ENCODE data around the gene CDC73. TPM values are rescaled to one million over a fixed set of nuclear protein-coding genes. Genes with fewer than 3 reads are reported as not detected.

Gene CDC73
- total and polyA plus RNA-seq, 2 donors (not counting 1 experiment from before 2014, with no cell fraction given) = 18.7 to 69.8 TPM

GRCh38 chr1:193184776-193185175 is 62.9 kb downstream of the CDC73 start:
- H3K9ac ChIP-seq (ENCODE audit: insufficient read depth, low read length) = no peak overlapping the region

DNA sequence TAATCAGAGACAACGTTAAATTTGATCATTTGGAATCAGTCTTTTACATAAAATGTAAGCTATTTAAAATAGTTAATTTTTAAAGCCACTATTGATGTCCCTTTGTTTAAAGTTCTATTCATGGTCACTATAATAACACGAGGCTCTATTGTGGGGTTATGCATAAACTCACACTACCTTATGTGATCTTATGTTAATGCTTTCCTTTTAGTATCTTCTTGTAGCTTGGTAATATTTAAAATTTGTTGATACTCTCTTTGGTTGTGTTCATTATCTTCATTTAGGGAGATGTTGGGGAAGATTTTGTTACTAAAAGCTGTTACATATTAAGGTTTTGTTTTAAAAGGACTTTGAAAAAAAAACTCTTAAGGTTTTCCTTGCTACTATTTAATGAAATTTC is 63.4 kb downstream of the CDC73 start:
- Histone ChIP-seq H2AFZ (ENCODE audit: low read length) (no peak overlapping the region), H3K27me3 (ENCODE audit: control insufficient read depth, insufficient read depth, low read length) (no peaks in the 10 kb centered on the region), H3K9ac (ENCODE audit: insufficient read depth, low read length) (no peak overlapping the region), H3K79me2 (ENCODE audit: control insufficient read depth, insufficient read depth, low read length) (peaks cover 64% of the 10 kb centered on the region), H3K36me3 (ENCODE audit: control insufficient read depth, insufficient read depth, low read length) (peaks cover 1% of the 10 kb centered on the region), H3K4me1 (ENCODE audit: control insufficient read depth, extremely low read depth, insufficient read depth, low read length) (peaks cover 2% of the 10 kb centered on the region), H3K27ac (ENCODE audit: insufficient read depth, low read length) (no peak overlapping the region), H3K9me3 (ENCODE audit: control insufficient read depth, insufficient read depth, low read depth, low read length) (no peaks in the 10 kb centered on the region), H3K4me3 (replicated peaks in 1 of 4; ENCODE audit: control extremely low read depth in 1 of 4, insufficient read depth in 1 of 4, low read depth in 3 of 4, low read length in 4 of 4) (peak overlapping the region; percentile 35 to 65 (median 54)), H3K4me2 (ENCODE audit: extremely low read depth, insufficient read depth, low read length) (peak overlapping the region; percentile 98), H4K20me1 (ENCODE audit: control insufficient read depth, extremely low read depth, insufficient read depth, low read length) (no peaks in the 10 kb centered on the region)
- TF ChIP-seq, protein P1, sequence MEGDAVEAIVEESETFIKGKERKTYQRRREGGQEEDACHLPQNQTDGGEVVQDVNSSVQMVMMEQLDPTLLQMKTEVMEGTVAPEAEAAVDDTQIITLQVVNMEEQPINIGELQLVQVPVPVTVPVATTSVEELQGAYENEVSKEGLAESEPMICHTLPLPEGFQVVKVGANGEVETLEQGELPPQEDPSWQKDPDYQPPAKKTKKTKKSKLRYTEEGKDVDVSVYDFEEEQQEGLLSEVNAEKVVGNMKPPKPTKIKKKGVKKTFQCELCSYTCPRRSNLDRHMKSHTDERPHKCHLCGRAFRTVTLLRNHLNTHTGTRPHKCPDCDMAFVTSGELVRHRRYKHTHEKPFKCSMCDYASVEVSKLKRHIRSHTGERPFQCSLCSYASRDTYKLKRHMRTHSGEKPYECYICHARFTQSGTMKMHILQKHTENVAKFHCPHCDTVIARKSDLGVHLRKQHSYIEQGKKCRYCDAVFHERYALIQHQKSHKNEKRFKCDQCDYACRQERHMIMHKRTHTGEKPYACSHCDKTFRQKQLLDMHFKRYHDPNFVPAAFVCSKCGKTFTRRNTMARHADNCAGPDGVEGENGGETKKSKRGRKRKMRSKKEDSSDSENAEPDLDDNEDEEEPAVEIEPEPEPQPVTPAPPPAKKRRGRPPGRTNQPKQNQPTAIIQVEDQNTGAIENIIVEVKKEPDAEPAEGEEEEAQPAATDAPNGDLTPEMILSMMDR (conservative IDR thresholded peaks at IDR 0.05 in 1 of 2, IDR thresholded peaks at IDR 0.05 in 1 of 2; ENCODE audit: low read depth in 1 of 2, low read length in 2 of 2) = no peak
- TF ChIP-seq EZH2 (IDR thresholded peaks at IDR 0.05; ENCODE audit: low read length, missing control alignments) = no peak
- no peak for DNase-seq (ENCODE audit: low read depth in 2 of 2)

More at GRCh38 chr1:193184776-193185175, 62.9 kb downstream of the CDC73 start:
- no peak overlapping the region for H2AFZ ChIP-seq (ENCODE audit: low read length)
- peaks cover 2% of the 10 kb centered on the region for H3K36me3 ChIP-seq (ENCODE audit: control insufficient read depth, insufficient read depth, low read length)
- H3K4me3 ChIP-seq (replicated peaks in 1 of 4; ENCODE audit: control extremely low read depth in 1 of 4, insufficient read depth in 1 of 4, low read depth in 3 of 4, low read length in 4 of 4) = peak overlapping the region; percentile 29 to 65 (median 44)
- H3K79me2 ChIP-seq (ENCODE audit: control insufficient read depth, insufficient read depth, low read length) = peaks cover 63% of the 10 kb centered on the region
- H3K27me3 ChIP-seq (ENCODE audit: control insufficient read depth, insufficient read depth, low read length) = no peaks in the 10 kb centered on the region
- TF ChIP-seq, protein P1 (conservative IDR thresholded peaks at IDR 0.05 in 1 of 2, IDR thresholded peaks at IDR 0.05 in 1 of 2; ENCODE audit: low read depth in 1 of 2, low read length in 2 of 2) = no peak
- TF ChIP-seq EZH2 (IDR thresholded peaks at IDR 0.05; ENCODE audit: low read length, missing control alignments) = no peak
- H4K20me1 ChIP-seq (ENCODE audit: control insufficient read depth, extremely low read depth, insufficient read depth, low read length) = no peaks in the 10 kb centered on the region
- no peak for DNase-seq (ENCODE audit: low read depth in 2 of 2)
- peak overlapping the region; percentile 66 for H3K4me2 ChIP-seq (ENCODE audit: extremely low read depth, insufficient read depth, low read length)
- H3K4me1 ChIP-seq (ENCODE audit: control insufficient read depth, extremely low read depth, insufficient read depth, low read length) = peaks cover 2% of the 10 kb centered on the region
- H3K27ac ChIP-seq (ENCODE audit: insufficient read depth, low read length) = no peak overlapping the region
- H3K9me3 ChIP-seq (ENCODE audit: control insufficient read depth, insufficient read depth, low read depth, low read length) = no peaks in the 10 kb centered on the region

- peak within 1 kb of the TSS; percentile 66 for H3K27ac ChIP-seq (ENCODE audit: insufficient read depth, low read length)
- peak within 1 kb of the TSS; percentile 20 for H3K9ac ChIP-seq (ENCODE audit: insufficient read depth, low read length)
- H3K9me3 ChIP-seq (ENCODE audit: control insufficient read depth, insufficient read depth, low read depth, low read length) = no peaks in the 10 kb centered on the region
- peaks cover 2% of the 10 kb centered on the region for H3K4me1 ChIP-seq (ENCODE audit: control insufficient read depth, extremely low read depth, insufficient read depth, low read length)
- H3K4me2 ChIP-seq (ENCODE audit: extremely low read depth, insufficient read depth, low read length) = peak within 1 kb of the TSS; percentile 98
- no peaks in the 10 kb centered on the region for H4K20me1 ChIP-seq (ENCODE audit: control insufficient read depth, extremely low read depth, insufficient read depth, low read length)
- H3K79me2 ChIP-seq (ENCODE audit: control insufficient read depth, insufficient read depth, low read length) = peaks cover 62% of the 10 kb centered on the region
- TF ChIP-seq, protein P1 (conservative IDR thresholded peaks at IDR 0.05 in 1 of 2, IDR thresholded peaks at IDR 0.05 in 1 of 2; ENCODE audit: low read depth in 1 of 2, low read length in 2 of 2) = no peak
- no peak for TF ChIP-seq EZH2 (IDR thresholded peaks at IDR 0.05; ENCODE audit: low read length, missing control alignments)
- H3K36me3 ChIP-seq (ENCODE audit: control insufficient read depth, insufficient read depth, low read length) = no peaks in the 10 kb centered on the region
- H3K27me3 ChIP-seq (ENCODE audit: control insufficient read depth, insufficient read depth, low read length) = no peaks in the 10 kb centered on the region
- H3K4me3 ChIP-seq (replicated peaks in 1 of 4; ENCODE audit: control extremely low read depth in 1 of 4, insufficient read depth in 1 of 4, low read depth in 3 of 4, low read length in 4 of 4) = peak within 1 kb of the TSS; percentile 52 to 65 (median 56)
- peak within 1 kb of the TSS; percentile 8 for H2AFZ ChIP-seq (ENCODE audit: low read length)
- DNase-seq (ENCODE audit: low read depth in 2 of 2) = peak; percentile 61 to 65
Measured at GRCh38 chr1:193185901-193186731, 64.3 kb downstream of the CDC73 start, which contains the start of gene B3GALT2. Gene B3GALT2 (minus strand): TSS chr1:193186613. CDS start chr1:193181562, 5,051 bp downstream.
